Fibroblast of skin of scalp (primary cell): ENCODE measurements around the gene BRF1.

ENCODE experiments used
- DNase-seq: peaks from one replicate; pipeline ENCODE4 v3.0.0-alpha.2; 2013

The BRF1 gene

GRCh38 chr14:105226198-105226597 is 74.6 kb downstream of the BRF1 start:
- DNase-seq = no peak

DNA sequence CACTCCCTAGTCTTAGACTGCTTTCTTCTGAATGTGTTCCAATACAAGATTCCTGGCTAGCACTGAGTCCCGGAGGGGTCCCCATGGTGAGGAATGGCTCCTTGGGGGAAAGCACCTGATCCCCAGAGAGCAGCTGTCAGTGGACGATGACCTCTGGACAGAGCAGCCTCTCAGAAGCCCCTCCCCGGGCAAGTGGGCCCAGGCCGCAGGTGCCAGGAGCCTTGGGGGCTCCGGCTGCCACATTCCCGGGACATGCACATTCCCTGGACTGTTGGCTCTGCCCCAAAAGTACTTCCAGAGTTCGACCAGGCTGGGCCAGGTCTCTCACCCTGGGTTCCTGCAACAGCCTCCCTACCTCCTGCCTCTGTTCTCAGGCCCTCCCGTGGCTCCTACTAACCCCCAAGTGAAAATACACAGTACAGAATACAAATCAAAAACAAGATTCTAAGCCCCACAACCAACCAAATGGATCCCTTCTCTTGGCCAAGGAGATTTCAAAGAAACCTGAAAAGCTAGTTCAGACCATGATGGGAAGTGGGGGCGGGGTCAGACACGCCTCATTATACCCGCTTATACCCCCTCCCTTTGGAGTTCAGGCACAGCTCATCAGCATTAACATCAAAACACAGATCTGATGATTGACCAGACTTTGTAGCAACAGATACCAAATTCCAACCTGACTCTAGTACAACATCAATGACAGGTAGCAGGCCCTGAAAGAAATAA is 75.8 kb downstream of the BRF1 start:
- no peak for DNase-seq

DNA sequence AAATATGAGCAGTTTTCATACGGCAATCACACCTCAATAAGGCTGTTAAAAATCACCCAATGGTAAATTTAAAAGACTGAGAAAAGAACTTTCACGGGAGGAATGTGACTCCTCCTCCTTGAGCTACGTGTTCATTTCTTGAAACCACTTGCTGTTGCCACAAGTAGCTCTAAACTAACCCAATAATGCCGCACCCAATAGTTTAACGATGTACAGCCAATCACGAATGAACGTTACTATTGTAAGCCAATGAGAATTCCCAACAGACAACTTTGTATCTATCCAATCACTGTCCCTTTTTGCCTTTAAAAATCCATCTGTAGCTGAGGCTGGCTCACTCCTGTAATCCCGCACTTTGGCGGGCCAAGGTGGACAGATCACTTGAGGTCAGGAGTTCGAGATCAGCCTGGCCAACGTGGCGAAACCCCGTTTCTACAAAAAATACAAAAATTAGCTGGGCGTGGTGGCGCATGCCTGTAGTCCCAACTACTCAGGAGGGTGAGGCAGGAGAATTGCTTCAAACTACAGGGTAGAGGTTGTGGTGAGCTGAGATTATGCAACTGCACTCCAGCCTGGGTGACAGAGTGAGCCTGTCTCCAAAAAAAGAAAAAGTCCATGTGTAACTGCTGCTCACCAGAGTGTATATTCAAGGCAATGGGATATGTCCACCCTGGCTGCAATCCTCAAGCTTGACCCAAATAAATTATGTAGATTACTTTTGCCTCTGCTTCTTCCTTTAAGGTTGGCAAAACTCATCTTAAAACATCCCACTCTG is 76.8 kb downstream of the BRF1 start:
- no peak for DNase-seq

DNA sequence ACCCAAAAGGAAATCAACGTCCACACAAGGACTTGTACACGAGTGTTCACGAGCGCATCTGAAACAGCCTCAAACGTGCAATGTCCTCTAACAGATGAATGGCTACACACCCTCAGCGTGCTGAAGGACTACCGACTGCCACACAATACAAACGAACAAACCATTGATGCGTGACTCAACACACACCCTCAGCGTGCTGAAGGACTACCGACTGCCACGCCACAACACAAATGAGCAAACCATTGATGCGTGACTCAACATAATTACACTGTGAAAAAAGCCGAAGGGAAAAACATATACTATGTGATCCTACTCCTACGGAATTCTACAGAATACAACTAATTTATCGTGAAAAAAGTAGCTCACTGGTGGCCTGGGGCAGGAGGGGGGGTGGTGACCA is 77.5 kb downstream of the BRF1 start:
- no peak for DNase-seq

DNA sequence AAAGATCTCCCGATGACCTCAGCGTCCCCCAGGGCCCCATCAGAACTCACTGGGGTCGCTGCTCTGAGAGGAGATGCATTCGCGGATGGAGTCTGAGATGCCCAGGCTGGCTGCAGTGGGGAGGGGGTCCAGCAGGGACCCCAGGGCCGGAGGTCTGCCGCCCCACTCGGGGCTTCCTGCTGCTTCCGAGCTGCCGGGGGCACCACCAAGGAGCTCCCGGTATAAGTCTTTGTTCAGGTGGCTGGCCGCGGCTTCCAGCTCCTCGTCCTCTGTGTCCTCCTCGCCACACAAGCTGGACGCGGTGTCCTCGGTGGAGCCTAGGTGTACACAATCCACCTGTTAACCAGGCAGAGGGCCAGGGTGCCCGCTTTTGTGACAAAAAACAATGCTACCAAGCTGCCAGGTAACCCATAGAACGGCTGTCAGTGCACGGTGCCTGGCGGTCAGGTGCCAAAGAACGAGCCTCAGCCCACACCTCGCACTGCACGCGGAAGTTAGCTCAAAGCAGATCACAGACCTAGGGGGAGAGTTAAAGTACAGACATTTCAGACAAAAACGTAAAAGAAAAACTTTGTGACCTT is 79.1 kb downstream of the BRF1 start:
- DNase-seq = no peak

DNA sequence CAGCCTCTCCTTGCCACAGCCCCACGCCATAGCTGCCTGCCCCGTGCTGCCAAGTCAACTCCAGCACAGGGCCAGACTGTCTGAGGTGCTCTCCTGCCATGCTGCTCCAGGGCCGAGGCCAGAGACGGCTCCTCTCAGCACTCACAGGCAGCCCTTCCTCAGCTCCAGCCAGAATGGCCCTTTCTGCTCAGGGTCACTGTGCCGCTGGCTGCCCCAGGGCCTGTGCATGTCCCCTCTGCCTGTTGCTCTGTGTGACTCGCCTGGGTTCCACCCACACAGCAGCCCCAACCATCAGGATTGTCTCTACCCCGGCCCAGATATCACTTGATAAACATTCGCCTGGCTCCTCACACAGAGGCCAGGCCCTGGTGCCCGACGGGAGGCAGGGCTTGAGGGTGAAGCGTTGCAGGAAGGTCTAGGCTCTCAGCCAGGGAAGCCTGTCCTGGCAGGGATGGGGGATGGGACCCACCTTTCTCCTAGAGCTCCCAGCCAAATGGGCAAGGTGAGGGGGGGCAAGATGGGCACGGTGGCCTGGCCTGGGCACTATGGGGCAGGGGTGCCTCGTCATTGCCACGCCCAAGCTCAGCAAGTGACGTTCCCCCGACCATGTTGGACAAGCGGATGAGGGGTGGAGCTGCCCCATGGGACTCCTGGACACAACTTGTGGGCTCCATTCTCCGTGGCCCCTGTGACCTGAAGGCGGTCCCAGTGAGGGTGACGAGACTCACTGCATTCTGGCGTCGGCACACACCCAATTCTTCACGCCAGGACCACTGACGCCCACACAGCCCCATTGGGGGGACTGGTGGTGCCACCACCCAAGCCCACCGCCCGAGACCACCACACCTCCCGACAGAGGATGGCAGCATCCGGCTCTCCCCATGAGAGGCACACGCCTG is 79.9 kb downstream of the BRF1 start:
- no peak for DNase-seq

DNA sequence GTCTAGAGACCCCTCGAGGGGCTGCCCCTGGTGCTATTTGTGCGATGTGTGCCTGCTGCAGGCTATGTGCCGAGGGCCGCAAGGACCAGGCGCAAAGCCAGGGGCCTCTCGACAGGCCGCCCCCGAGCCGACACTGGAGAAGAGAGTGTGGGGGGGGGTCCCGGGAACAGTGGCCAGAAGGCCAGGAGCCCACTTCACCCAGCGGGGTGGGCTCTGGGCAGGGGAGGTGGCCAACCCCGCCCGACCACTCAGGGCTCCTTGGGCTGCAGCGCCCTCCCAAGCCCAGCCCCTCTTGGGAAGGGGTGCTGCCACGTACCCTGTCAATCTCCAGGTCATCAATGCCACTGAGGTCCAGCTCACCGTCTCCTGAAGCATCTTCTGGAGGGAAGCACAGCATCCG is 81.0 kb downstream of the BRF1 start:
- no peak for DNase-seq

DNA sequence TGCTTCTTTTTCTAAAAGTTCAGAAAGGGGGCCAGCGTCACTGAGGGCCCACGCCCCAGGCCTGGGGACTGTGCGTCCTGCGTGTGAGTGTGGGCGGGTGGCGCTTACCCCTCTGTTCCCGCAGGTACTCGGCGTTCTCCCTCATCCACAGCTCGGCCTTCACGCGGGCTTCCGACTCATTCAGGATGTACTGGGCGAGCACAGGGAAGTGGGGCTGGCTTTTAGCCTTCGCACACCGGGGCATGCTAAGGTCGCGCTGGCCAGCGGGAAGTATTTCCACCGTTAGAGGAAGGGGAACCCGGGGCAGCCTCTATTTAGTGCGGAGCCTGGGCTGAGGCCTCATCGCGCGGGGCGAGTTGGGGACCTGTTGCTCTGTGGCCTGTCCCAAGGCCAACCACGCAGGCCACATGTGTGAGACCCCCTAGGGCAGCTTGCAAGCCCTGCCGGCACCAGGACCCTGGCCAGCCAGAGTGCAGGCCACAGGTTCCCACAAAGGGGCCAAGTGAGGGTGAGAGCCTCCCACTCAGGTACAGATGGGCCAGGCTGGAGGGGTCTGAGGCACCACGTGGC is 81.7 kb downstream of the BRF1 start:
- no peak for DNase-seq

- DNase-seq = no peak
Observed at GRCh38 chr14:105218611-105219010, 82.2 kb downstream of the BRF1 start.

DNA sequence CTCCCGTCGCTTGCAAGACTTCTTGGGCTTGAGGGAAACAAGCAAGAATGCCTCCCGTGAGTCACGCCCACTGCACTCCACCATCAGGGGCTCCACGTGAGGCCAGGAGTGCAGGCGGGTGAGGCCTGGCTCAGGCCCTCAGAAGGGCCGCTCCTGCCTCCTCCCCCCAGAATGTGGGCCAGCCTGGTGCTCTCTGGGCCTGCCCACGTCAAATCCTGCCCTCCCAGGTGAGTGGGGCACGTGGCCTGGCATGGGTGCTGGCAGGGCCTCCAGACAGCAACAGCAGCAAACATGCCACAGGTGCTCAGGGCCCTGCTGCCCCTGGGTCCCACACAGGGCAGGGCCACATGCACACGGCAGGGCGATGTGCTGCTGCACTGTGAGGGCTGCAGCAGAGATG is 83.0 kb downstream of the BRF1 start:
- no peak for DNase-seq

- DNase-seq = no peak
Observed at GRCh38 chr14:105216490-105217247, 84.1 kb downstream of the BRF1 start.

DNA sequence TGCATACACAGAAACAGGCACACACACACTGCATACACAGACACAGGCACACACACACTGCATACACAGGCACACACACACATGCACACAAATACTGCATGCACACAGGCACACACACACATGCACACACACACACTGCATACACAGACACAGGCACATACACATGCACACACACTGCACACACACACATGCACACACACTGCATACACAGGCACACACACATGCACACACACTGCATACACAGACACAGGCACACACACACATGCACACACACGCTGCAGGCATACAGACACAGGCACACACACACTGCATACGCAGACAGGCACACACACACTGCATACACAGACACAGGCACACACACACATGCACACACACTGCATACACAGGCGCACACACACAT is 85.2 kb downstream of the BRF1 start:
- no peak for DNase-seq

DNA sequence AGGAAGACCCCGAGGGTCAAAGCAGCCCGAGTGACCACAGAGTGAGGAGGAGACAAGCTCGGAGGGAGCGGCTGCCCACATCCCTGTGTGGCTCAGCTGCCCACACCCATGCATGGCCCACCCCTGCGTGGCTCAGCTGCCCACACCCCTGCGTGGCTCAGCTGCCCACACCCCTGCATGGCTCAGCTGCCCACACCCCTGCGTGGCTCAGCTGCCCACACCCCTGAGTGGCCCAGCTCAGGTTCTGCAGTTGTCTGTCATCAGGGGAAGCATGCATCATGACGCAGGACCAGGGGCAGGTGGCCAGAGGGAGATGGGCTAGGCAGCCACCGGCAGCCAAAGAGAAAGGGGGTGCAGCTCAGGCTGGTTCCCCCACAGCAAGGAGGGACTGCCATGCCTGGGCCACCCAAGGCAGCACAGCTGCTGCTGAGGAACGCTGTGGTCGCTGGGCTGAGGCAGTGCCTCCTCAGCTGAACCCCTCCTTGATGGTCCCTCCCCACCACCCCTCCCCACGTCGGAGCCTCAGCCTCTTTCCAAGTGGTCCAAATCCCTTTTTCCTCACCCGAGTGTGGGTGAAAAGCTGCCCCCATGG is 86.4 kb downstream of the BRF1 start:
- DNase-seq = no peak

DNA sequence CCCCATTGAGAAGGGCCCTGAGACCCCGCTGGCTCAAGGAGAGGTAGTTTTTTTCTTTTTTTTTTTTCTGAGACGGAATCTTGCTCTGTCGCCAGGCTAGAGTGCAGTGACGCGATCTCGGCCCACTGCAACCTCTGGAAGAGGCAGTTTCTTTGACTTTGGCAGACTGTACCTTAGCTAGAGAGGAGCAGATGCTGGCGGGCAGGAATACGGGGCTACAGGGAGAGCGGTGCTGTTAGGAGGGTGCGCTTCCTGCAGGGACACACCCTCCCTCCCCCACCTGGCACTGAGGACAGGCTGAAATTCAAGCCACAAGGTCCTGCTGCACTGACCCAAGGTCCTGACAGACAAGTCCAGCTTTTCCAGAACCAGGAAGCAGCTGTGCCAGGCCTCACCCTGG is 87.4 kb downstream of the BRF1 start:
- no peak for DNase-seq

GRCh38 chr14:105212541-105213300 is 88.1 kb downstream of the BRF1 start:
- DNase-seq = no peak

DNA sequence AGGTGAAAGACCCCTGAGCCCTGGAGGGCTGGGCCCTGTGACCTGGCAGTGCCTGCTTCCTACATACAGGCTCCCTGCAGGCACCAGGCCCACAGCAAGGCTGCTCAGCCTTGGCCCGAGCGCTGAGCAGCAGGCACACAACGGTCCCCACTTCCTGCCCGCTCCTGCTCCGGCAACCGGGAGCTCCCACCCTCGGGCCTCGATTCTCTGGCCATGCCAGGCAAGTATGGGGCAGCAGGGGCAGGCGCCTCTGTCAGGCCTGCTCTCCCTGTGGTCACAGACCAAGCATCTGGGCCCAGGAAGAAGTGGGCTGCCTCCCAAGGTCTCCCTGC is 89.1 kb downstream of the BRF1 start:
- DNase-seq = no peak

DNA sequence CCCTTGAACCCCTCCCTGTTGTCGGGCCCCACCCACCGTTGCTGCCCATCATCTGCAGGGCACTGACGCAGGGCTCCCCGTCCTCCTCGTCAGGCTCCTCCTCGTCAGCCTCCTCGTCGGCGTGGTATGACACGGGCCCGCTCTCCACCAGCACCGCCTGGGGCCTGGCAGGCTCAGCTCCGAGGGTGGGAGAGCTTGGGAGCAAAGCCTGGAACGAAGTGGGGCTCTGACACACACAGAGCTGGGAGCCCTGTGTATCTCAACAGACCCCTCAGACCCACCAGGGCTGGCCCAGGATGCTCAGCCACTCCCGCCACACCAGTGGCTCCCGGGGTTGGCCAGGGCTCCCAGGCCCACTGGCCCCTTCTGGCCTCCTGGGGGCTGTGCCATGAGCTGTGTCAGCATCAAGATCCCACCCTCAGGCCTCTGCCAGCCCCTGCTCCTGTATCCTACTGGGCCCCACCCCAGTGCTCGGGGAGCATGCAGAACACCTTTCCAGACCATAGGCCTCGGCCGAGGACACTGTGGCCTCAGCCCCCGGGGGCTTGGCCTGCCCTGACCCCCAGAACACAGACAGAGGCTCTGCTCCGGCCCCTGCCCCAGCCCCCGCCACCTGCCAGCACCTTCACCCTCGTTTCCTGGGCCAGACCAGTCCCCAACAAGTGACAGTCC is 89.6 kb downstream of the BRF1 start:
- no peak for DNase-seq

DNA sequence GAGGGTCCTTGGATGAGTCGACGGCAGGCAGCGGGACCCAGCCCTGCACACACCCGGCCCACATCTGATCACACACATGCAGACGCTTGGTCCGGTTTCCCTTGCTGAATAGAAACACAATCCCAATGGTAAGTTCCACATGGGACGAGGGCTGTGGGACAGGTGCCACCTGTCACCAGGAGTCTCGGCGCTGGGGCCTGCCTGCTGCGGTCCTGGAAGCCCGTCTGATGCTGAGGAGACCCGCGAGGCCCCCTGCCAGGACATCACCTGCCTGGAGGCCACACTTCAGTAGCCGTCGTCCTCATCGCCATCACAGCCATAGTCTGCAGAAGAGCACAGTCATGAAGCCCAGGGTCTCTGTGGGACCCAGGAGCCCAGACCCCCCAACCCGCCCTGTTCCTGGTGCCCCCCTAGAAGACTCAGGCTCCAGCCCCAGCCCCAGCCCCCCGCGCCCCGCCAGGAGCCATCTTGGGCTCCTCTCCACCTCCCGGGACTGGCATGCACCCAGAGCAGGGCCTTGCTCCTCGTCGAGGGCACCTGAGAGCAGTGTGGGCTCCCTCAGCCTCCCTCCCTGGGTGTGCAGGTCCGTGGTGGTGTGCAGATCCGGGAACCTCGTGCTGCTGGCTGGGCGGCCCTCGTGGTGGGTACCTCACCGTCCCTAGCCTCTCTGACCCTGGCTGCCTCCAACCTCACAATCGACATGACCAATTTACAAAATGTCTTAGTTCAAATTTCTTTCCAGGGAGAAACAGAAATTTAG is 90.4 kb downstream of the BRF1 start:
- DNase-seq = no peak

DNA sequence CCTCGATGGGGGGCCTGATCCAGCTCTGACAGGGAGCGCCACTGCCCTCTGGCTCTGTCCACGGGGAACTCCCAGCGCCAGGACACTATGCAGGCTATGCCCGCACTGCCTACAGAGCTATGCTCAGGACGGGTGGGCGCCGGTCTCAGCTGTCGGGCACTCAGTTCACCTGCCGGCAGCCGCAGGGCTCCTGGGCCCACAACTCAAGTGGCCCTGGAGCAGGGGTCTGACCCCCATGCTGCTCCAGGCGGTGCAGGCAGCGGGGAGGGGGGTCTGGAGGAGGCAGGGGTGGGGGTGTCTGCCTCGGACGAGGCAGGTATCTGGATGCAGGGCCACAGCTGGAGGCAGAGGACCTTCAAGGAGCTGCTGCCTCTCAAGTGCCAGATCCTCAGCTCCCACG is 91.2 kb downstream of the BRF1 start:
- no peak for DNase-seq
